ENCODE results near the gene IPO7.

DNA sequence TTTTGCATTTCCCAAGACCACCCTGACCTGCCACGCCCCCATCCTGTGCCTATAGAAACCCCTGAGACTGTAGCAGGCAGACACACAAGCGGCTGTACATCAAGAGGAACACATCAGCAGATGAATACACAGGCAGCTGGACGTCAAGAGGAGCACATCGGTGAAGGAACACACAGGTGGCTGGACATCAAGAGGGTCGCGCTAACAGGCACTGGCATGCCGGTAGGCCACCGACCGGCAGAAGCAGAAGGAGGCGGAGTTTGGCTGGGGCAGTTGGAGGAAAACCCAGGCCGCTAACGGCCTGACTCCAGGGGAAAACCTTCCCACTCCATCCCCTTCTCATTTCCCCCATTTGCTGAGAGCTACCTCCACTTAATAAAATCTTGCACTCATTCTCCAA lies 5.4 kb upstream of the IPO7 start:
- TF ChIP-seq, protein P1, sequence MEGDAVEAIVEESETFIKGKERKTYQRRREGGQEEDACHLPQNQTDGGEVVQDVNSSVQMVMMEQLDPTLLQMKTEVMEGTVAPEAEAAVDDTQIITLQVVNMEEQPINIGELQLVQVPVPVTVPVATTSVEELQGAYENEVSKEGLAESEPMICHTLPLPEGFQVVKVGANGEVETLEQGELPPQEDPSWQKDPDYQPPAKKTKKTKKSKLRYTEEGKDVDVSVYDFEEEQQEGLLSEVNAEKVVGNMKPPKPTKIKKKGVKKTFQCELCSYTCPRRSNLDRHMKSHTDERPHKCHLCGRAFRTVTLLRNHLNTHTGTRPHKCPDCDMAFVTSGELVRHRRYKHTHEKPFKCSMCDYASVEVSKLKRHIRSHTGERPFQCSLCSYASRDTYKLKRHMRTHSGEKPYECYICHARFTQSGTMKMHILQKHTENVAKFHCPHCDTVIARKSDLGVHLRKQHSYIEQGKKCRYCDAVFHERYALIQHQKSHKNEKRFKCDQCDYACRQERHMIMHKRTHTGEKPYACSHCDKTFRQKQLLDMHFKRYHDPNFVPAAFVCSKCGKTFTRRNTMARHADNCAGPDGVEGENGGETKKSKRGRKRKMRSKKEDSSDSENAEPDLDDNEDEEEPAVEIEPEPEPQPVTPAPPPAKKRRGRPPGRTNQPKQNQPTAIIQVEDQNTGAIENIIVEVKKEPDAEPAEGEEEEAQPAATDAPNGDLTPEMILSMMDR (IDR thresholded peaks at IDR 0.05), result no peak
- TF ChIP-seq POLR2A (IDR thresholded peaks at IDR 0.05), result no peak
